Calu3 (cell line): ENCODE data around the gene ANKLE2. TPM values are rescaled to one million over a fixed set of nuclear protein-coding genes. Genes with fewer than 3 reads are reported as not detected.

Source experiments
- BruUV-seq: library from RNA; stranded (reverse); fragments of 400-500 nt; replicated peaks from 2 replicates; lab custom pipeline; 2021; lab: Mats Ljungman, UMichigan
- CTCF ChIA-PET: fragments of 300-600 bp; sonication (Branson Sonifier 250); formaldehyde crosslinking; loops from one replicate; lab custom pipeline; 2022; ENCODE audit warnings: antibody characterized with exemption; lab: Charles Lee
- DNase-seq: peaks from one replicate; pipeline ENCODE4 v3.0.0; 2022
- H3K27ac Mint-ChIP-seq: one replicate; pipeline ENCODE4 v1.8.0; 2022; ENCODE audit warnings: mixed read lengths; ENCODE audit not compliant: unreplicated experiment
- H3K27me3 Mint-ChIP-seq: one replicate; pipeline ENCODE4 v1.8.0; 2022; ENCODE audit warnings: mixed read lengths; ENCODE audit not compliant: unreplicated experiment
- H3K36me3 Mint-ChIP-seq: one replicate; pipeline ENCODE4 v1.8.0; 2022; ENCODE audit warnings: mild to moderate bottlenecking, moderate library complexity, mixed read lengths; ENCODE audit not compliant: insufficient read depth, unreplicated experiment
- H3K4me1 Mint-ChIP-seq: one replicate; pipeline ENCODE4 v1.8.0; 2022; ENCODE audit warnings: mild to moderate bottlenecking, low read depth, mixed read lengths; ENCODE audit not compliant: unreplicated experiment
- H3K4me3 Mint-ChIP-seq: one replicate; pipeline ENCODE4 v1.8.0; 2022; ENCODE audit warnings: mild to moderate bottlenecking, low read depth, moderate library complexity, mixed read lengths; ENCODE audit not compliant: unreplicated experiment
- H3K9me3 Mint-ChIP-seq: one replicate; pipeline ENCODE4 v1.8.0; 2022; ENCODE audit warnings: low read depth, mixed read lengths; ENCODE audit not compliant: unreplicated experiment
- CTCF ChIP-seq: fragments of 200-600 bp; IDR thresholded peaks from one replicate; pipeline ENCODE4 v1.8.0; 2022; ENCODE audit warnings: antibody characterized with exemption; ENCODE audit not compliant: unreplicated experiment
- intact Hi-C: fragments of 100-400 bp; cut with micrococcal nuclease; formaldehyde crosslinking; loops from one replicate; pipeline ENCODE4 v1.10.0; 2022; ENCODE audit not compliant: unreplicated experiment
- total RNA-seq: library from RNA; stranded (reverse); gene quantifications from 2 replicates; pipeline ENCODE4 v1.2.3, GENCODE V29; 2022

ANKLE2 gene
- total RNA-seq, 1 experiment from 2014 or later, result 190 TPM

DNA sequence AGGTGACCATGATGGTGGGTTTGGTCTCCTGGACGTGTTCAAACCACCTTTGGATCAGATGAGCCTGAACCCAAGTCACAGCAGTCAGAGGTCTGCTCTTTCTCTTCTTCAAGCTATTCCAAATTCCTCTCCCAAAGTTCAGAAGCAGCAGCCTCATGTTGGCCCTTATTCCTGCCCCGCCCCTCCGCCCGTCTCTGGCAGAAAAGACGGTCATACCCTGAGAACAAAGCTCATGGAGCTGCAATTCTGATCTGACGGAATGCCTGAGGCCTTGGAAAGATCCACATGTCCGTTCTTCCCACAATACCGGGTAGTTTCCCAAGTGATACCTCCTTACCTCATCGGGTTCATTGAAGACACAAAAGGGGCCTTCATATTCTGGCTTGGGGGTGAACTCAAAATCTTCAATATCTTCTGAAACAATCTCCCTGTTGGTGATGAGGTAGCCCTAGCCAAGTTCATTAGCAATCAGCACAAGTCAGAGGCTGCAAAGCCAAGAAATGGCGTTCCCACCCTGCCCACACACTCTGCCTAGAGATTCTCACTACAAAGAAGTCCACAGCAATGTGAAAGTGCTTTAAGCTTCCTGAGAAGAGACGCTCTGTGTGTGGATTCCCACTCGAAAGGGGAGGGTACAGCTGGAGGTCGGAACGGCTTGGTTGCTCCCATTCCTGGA, 85.7 kb downstream of the ANKLE2 start:
- no peaks in the 10 kb centered on the region for H3K27me3 Mint-ChIP-seq
- H3K4me3 Mint-ChIP-seq, result no peak overlapping the region
- BruUV-seq, result no TSS peak
- no peaks in the 10 kb centered on the region for H3K4me1 Mint-ChIP-seq
- no peak overlapping the region for H3K27ac Mint-ChIP-seq
- no peak for DNase-seq
- CTCF ChIA-PET, result no interaction called here
- no peak for TF ChIP-seq CTCF
- intact Hi-C loops, result no loop called here
- no peaks in the 10 kb centered on the region for H3K9me3 Mint-ChIP-seq
- H3K36me3 Mint-ChIP-seq, result peaks cover 56% of the 10 kb centered on the region

Other genes with a start within 250 kb of the ANKLE2 start
- not detected in 2 replicates for gene LRCOL1, start 151.2 kb downstream of the ANKLE2 start, total RNA-seq
- gene P2RX2, start 143.1 kb downstream of the ANKLE2 start, total RNA-seq, result not detected in 2 replicates
- 179 and 200 TPM in 2 replicates for gene POLE, start 74.5 kb downstream of the ANKLE2 start, total RNA-seq
- gene PXMP2, start 74.2 kb downstream of the ANKLE2 start, total RNA-seq, result 41.9 and 45.0 TPM in 2 replicates
- gene PGAM5, start 51.0 kb downstream of the ANKLE2 start, total RNA-seq, result 100 and 101 TPM in 2 replicates
- 116 and 117 TPM in 2 replicates for gene GOLGA3, start 67.0 kb upstream of the ANKLE2 start, total RNA-seq
- gene CHFR, start 125.8 kb upstream of the ANKLE2 start, total RNA-seq, result 47.2 and 49.5 TPM in 2 replicates
- 31.1 and 32.8 TPM in 2 replicates for gene ZNF605, start 194.5 kb upstream of the ANKLE2 start, total RNA-seq
- 25.3 and 28.5 TPM in 2 replicates for gene ZNF26, start 224.5 kb upstream of the ANKLE2 start, total RNA-seq